ENCODE results near the gene USPL1.

Gene USPL1

DNA sequence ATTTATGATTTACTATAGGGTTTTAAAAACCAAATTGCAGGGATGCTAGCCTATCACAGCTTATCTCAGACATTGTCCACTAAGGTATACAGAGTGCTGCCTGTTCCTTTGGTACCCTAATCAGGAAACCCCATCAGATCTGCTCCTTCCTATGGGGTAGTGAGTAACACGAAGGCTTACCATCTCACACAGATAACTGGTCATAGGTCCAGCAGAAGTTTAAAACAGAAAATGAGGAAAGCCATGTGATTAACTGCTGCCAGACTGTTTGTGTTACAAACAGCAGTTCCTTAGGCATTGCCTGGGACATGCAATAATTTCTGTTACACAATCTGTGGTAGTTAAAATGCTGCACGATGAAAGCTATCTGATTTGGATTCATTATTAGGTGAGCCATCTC lies 64.1 kb downstream of the USPL1 start:
- Histone ChIP-seq H2BK5ac (ENCODE audit: low read depth, low read length, poor library complexity, severe bottlenecking) (no peak overlapping the region), H3K27me3 (ENCODE audit: control insufficient read depth in 1 of 2, insufficient read depth in 1 of 2, low read length in 2 of 2) (no peaks in the 10 kb centered on the region), H4K8ac (ENCODE audit: low read length) (peak overlapping the region; percentile 12), H3K4ac (ENCODE audit: low read depth in 1 of 2, low read length in 2 of 2) (peak overlapping the region; percentile 29 to 57), H3K4me3 (ENCODE audit: insufficient read depth in 1 of 2, low read depth in 1 of 2, low read length in 2 of 2) (no peak overlapping the region), H3K4me2 (ENCODE audit: low read length, poor library complexity, severe bottlenecking) (no peak overlapping the region), H4K91ac (ENCODE audit: low read length) (no peak overlapping the region), H3K9me3 (ENCODE audit: control insufficient read depth, low read length) (no peaks in the 10 kb centered on the region), H2BK120ac (ENCODE audit: low read depth, low read length) (no peak overlapping the region), H3K27ac (ENCODE audit: low read length, poor library complexity, severe bottlenecking) (no peak overlapping the region), H3K23ac (ENCODE audit: low read length in 2 of 2) (no peak overlapping the region), H3K36me3 (ENCODE audit: control insufficient read depth in 1 of 2, insufficient read depth in 2 of 2, low read depth in 1 of 2, low read length in 2 of 2) (no peaks in the 10 kb centered on the region), H2AK5ac (ENCODE audit: low read length, severe bottlenecking) (no peak overlapping the region), H3K4me1 (ENCODE audit: control insufficient read depth, insufficient read depth, low read depth, low read length) (peaks cover 4% of the 10 kb centered on the region), H3K14ac (ENCODE audit: low read length in 2 of 2) (no peak overlapping the region), H3K9ac (ENCODE audit: low read length) (no peak overlapping the region), H2AFZ (ENCODE audit: low read depth, low read length) (no peak overlapping the region), H2BK15ac (ENCODE audit: low read depth, poor library complexity, severe bottlenecking) (no peak overlapping the region), H2BK12ac (ENCODE audit: low read length in 2 of 2) (no peak overlapping the region), H3K18ac (ENCODE audit: low read depth in 1 of 2, low read length in 2 of 2) (peak overlapping the region in 1 of 2 experiments; percentile 3), H3K79me1 (replicated peaks; ENCODE audit: low read length, poor library complexity, severe bottlenecking) (no peaks in the 10 kb centered on the region)
- peak; percentile 92 for DNase-seq
- no CpG with 5 or more reads among the region's 2 CpGs for WGBS

DNA sequence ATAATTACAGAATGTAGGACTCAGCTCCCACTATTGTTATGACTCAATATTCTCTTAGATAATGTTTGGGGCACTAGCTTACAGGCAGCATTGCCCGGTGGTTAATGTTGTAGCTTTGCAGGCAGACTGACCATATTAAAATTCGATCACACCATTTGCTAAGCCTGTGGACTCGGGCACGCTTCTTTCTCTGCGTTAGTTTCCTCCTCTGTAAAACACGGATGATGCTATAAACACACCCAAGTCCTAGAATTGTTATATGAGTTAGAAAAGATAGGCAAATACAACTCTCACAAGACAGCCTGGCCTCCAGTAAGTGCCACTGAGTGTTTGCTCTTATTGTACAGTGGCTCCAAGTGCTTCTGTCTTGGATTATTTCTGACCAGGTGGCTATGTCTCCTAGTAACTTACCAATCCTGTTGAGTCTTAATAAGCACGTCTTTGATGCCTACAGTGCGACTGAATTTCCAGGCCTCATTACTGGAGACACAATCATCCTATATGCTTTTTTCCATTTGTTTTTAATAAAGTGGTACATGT lies 67.7 kb downstream of the USPL1 start:
- Histone ChIP-seq H4K91ac (ENCODE audit: low read length) (no peak overlapping the region), H2AFZ (ENCODE audit: low read depth, low read length) (no peak overlapping the region), H3K27me3 (ENCODE audit: control insufficient read depth in 1 of 2, insufficient read depth in 1 of 2, low read length in 2 of 2) (no peaks in the 10 kb centered on the region), H3K36me3 (ENCODE audit: control insufficient read depth in 1 of 2, insufficient read depth in 2 of 2, low read depth in 1 of 2, low read length in 2 of 2) (no peaks in the 10 kb centered on the region), H2AK5ac (ENCODE audit: low read length, severe bottlenecking) (no peak overlapping the region), H3K4me3 (ENCODE audit: insufficient read depth in 1 of 2, low read depth in 1 of 2, low read length in 2 of 2) (no peak overlapping the region), H2BK5ac (ENCODE audit: low read depth, low read length, poor library complexity, severe bottlenecking) (no peak overlapping the region), H3K4ac (ENCODE audit: low read depth in 1 of 2, low read length in 2 of 2) (no peak overlapping the region), H2BK15ac (ENCODE audit: low read depth, poor library complexity, severe bottlenecking) (no peak overlapping the region), H3K18ac (ENCODE audit: low read depth in 1 of 2, low read length in 2 of 2) (no peak overlapping the region), H3K9ac (ENCODE audit: low read length) (no peak overlapping the region), H3K14ac (ENCODE audit: low read length in 2 of 2) (no peak overlapping the region), H3K4me2 (ENCODE audit: low read length, poor library complexity, severe bottlenecking) (no peak overlapping the region), H3K27ac (ENCODE audit: low read length, poor library complexity, severe bottlenecking) (no peak overlapping the region), H4K8ac (ENCODE audit: low read length) (no peak overlapping the region), H3K23ac (ENCODE audit: low read length in 2 of 2) (no peak overlapping the region), H3K4me1 (ENCODE audit: control insufficient read depth, insufficient read depth, low read depth, low read length) (peaks cover 5% of the 10 kb centered on the region), H2BK120ac (ENCODE audit: low read depth, low read length) (no peak overlapping the region), H3K9me3 (ENCODE audit: control insufficient read depth, low read length) (no peaks in the 10 kb centered on the region), H2BK12ac (ENCODE audit: low read length in 2 of 2) (no peak overlapping the region), H3K79me1 (replicated peaks; ENCODE audit: low read length, poor library complexity, severe bottlenecking) (no peaks in the 10 kb centered on the region)
- no peak for DNase-seq
- WGBS, result 97% methylated on average over 3 of the region's 8 CpGs

DNA sequence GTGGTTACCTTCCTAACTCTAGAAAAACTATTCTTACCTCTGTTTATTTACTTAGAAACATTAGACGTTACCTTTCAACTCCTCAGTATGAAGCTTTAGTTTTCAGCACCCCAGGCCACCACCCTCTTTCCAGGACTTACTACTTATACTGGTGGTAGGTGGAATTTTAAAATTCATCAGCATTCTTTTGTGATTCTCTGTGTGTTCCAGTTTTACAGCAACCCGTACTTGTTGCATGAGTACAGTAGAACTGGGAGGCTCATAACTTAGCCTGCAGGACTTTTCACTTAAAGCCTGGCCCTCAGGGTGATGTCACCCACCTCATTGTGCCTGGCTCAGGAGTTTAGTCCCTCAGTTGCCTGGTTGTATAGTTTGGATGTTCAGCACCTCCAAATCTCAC lies 68.3 kb downstream of the USPL1 start:
- Histone ChIP-seq H2BK15ac (ENCODE audit: low read depth, poor library complexity, severe bottlenecking) (no peak overlapping the region), H4K91ac (ENCODE audit: low read length) (no peak overlapping the region), H3K27me3 (ENCODE audit: control insufficient read depth in 1 of 2, insufficient read depth in 1 of 2, low read length in 2 of 2) (no peaks in the 10 kb centered on the region), H3K4me2 (ENCODE audit: low read length, poor library complexity, severe bottlenecking) (no peak overlapping the region), H3K79me1 (replicated peaks; ENCODE audit: low read length, poor library complexity, severe bottlenecking) (no peaks in the 10 kb centered on the region), H3K4me1 (ENCODE audit: control insufficient read depth, insufficient read depth, low read depth, low read length) (peaks cover 7% of the 10 kb centered on the region), H2BK12ac (ENCODE audit: low read length in 2 of 2) (peak overlapping the region; percentile 8 to 14), H3K36me3 (ENCODE audit: control insufficient read depth in 1 of 2, insufficient read depth in 2 of 2, low read depth in 1 of 2, low read length in 2 of 2) (no peaks in the 10 kb centered on the region), H2BK120ac (ENCODE audit: low read depth, low read length) (no peak overlapping the region), H2AK5ac (ENCODE audit: low read length, severe bottlenecking) (no peak overlapping the region), H3K4ac (ENCODE audit: low read depth in 1 of 2, low read length in 2 of 2) (no peak overlapping the region), H2BK5ac (ENCODE audit: low read depth, low read length, poor library complexity, severe bottlenecking) (no peak overlapping the region), H3K4me3 (ENCODE audit: insufficient read depth in 1 of 2, low read depth in 1 of 2, low read length in 2 of 2) (no peak overlapping the region), H3K27ac (ENCODE audit: low read length, poor library complexity, severe bottlenecking) (no peak overlapping the region), H3K9me3 (ENCODE audit: control insufficient read depth, low read length) (no peaks in the 10 kb centered on the region), H4K8ac (ENCODE audit: low read length) (no peak overlapping the region), H3K14ac (ENCODE audit: low read length in 2 of 2) (no peak overlapping the region), H2AFZ (ENCODE audit: low read depth, low read length) (no peak overlapping the region), H3K18ac (ENCODE audit: low read depth in 1 of 2, low read length in 2 of 2) (no peak overlapping the region), H3K23ac (ENCODE audit: low read length in 2 of 2) (no peak overlapping the region), H3K9ac (ENCODE audit: low read length) (no peak overlapping the region)
- DNase-seq, result no peak
- 66% methylated on average over 2 of the region's 2 CpGs for WGBS

DNA sequence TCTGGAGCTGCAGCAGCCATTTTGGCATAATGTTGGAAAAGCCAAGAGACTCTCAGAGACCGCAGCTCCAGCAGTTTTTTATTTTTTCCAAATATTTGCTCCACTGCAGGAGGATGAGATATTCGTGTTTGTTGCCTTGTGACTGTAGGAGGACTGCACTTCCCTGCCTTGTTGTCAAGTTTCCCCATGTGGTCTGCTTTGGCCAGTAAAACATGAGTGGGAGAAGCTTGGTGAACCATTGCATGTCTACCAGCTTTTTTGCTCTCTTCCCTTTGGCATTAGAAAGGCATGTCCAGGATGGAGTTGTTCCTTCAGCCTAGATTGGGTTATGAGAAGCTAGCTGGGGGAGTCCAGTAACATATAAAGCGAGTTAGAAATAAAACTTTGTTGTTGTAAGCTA lies 69.9 kb downstream of the USPL1 start:
- no peak overlapping the region for H2BK12ac ChIP-seq (ENCODE audit: low read length in 2 of 2)
- H3K79me1 ChIP-seq (replicated peaks; ENCODE audit: low read length, poor library complexity, severe bottlenecking), result no peaks in the 10 kb centered on the region
- no peak overlapping the region for H3K9ac ChIP-seq (ENCODE audit: low read length)
- H4K8ac ChIP-seq (ENCODE audit: low read length), result no peak overlapping the region
- H2AFZ ChIP-seq (ENCODE audit: low read depth, low read length), result no peak overlapping the region
- H3K23ac ChIP-seq (ENCODE audit: low read length in 2 of 2), result no peak overlapping the region
- H3K36me3 ChIP-seq (ENCODE audit: control insufficient read depth in 1 of 2, insufficient read depth in 2 of 2, low read depth in 1 of 2, low read length in 2 of 2), result no peaks in the 10 kb centered on the region
- no peak overlapping the region for H3K4me2 ChIP-seq (ENCODE audit: low read length, poor library complexity, severe bottlenecking)
- no peaks in the 10 kb centered on the region for H3K27me3 ChIP-seq (ENCODE audit: control insufficient read depth in 1 of 2, insufficient read depth in 1 of 2, low read length in 2 of 2)
- H3K18ac ChIP-seq (ENCODE audit: low read depth in 1 of 2, low read length in 2 of 2), result no peak overlapping the region
- no peaks in the 10 kb centered on the region for H3K9me3 ChIP-seq (ENCODE audit: control insufficient read depth, low read length)
- no peak overlapping the region for H2BK15ac ChIP-seq (ENCODE audit: low read depth, poor library complexity, severe bottlenecking)
- no peak overlapping the region for H3K4me3 ChIP-seq (ENCODE audit: insufficient read depth in 1 of 2, low read depth in 1 of 2, low read length in 2 of 2)
- no peak overlapping the region for H3K14ac ChIP-seq (ENCODE audit: low read length in 2 of 2)
- H3K4ac ChIP-seq (ENCODE audit: low read depth in 1 of 2, low read length in 2 of 2), result no peak overlapping the region
- no peak overlapping the region for H4K91ac ChIP-seq (ENCODE audit: low read length)
- no peak overlapping the region for H2AK5ac ChIP-seq (ENCODE audit: low read length, severe bottlenecking)
- no peak overlapping the region for H2BK120ac ChIP-seq (ENCODE audit: low read depth, low read length)
- no peak overlapping the region for H3K27ac ChIP-seq (ENCODE audit: low read length, poor library complexity, severe bottlenecking)
- peaks cover 8% of the 10 kb centered on the region for H3K4me1 ChIP-seq (ENCODE audit: control insufficient read depth, insufficient read depth, low read depth, low read length)
- 88% methylated on average over 1 of the region's 3 CpGs for WGBS
- H2BK5ac ChIP-seq (ENCODE audit: low read depth, low read length, poor library complexity, severe bottlenecking), result no peak overlapping the region
- no peak for DNase-seq

Measured in mesenchymal stem cell (in vitro differentiated cells and primary cell).